GM12878 (cell line): Measurements from ENCODE around the gene ICA1. TPM values are rescaled to one million over a fixed set of nuclear protein-coding genes. Genes with fewer than 3 reads are reported as not detected.

ENCODE experiments used
- ATAC-seq: fragments of 200-7000 bp; cut with Tn5 transposase; 3 replicates; pipeline ENCODE4 v1.9.1; 2020; ENCODE audit warnings: mild to moderate bottlenecking, moderate library complexity
- BruUV-seq: library from RNA; stranded (reverse); fragments of 400-500 nt; replicated peaks from 2 replicates; lab custom pipeline; 2021; lab: Mats Ljungman, UMichigan
- CTCF ChIA-PET: fragments of 300-600 bp; sonication (Branson Sonifier 250); formaldehyde crosslinking; extraction: SDS; loops from one replicate; lab custom pipeline; 2021; ENCODE audit warnings: inconsistent platforms; lab: Yijun Ruan, JAX
- POLR2A ChIA-PET: fragments of 350-600 bp; formaldehyde crosslinking; extraction: SDS; loops from one replicate; lab custom pipeline; 2021; ENCODE audit warnings: inconsistent platforms; lab: Charles Lee
- RAD21 ChIA-PET: fragments of 300-600 bp; sonication (Branson Sonifier 250); formaldehyde crosslinking; loops from one replicate; lab custom pipeline; 2023; ENCODE audit warnings: antibody characterized with exemption; ENCODE audit not compliant: unreplicated experiment; lab: Charles Lee
- SMC1A ChIA-PET: fragments of 300-600 bp; sonication (Branson Sonifier 250); formaldehyde crosslinking; loops from one replicate; lab custom pipeline; 2023; ENCODE audit not compliant: unreplicated experiment, uncharacterized antibody; lab: Charles Lee
- DNase-seq: peaks from one replicate; pipeline ENCODE4 v3.0.0-alpha.2; 2011; ENCODE audit warnings: low read depth, low spot score
- FAIRE-seq: peaks from 3 replicates; lab custom pipeline; 2011; peaks lifted over from hg19 to GRCh38; lab: Jason Lieb, UNC
- H2AFZ ChIP-seq: 2 replicates; pipeline ENCODE4 v1.6.0; 2011; ENCODE audit warnings: low read depth, low read length, control low read depth; ENCODE audit not compliant: control insufficient read depth
- H3K27ac ChIP-seq: 2 replicates; pipeline ENCODE4 v1.5.1; 2011; ENCODE audit warnings: control low read depth; ENCODE audit not compliant: control insufficient read depth, insufficient read depth
- H3K27me3 ChIP-seq, 2 experiments: replicated peaks in 1 of 2; 2 replicates each; pipeline versions ENCODE4 v1.6.0 to v1.6.1; 2011; ENCODE audit warnings: low read length in 1 of 2; ENCODE audit not compliant: control insufficient read depth in 2 of 2, insufficient read depth in 2 of 2
- H3K36me3 ChIP-seq, 2 experiments: 2 replicates each; pipeline ENCODE4 v1.5.1; 2011; ENCODE audit warnings: low read length in 1 of 2; ENCODE audit not compliant: control insufficient read depth in 2 of 2, insufficient read depth in 2 of 2
- H3K4me1 ChIP-seq: 2 replicates; pipeline ENCODE4 v1.6.1; 2011; ENCODE audit warnings: mild to moderate bottlenecking, low read length, moderate library complexity, mixed read lengths; ENCODE audit not compliant: control insufficient read depth, insufficient read depth
- H3K4me2 ChIP-seq: 2 replicates; pipeline ENCODE4 v1.6.0; 2011; ENCODE audit warnings: control low read depth; ENCODE audit not compliant: control insufficient read depth, insufficient read depth
- H3K4me3 ChIP-seq: fragments of 200-600 bp; sonication (generic); 2 replicates; pipeline ENCODE4 v1.5.1; 2016
- H3K79me2 ChIP-seq: 2 replicates; pipeline ENCODE4 v1.6.0; 2011; ENCODE audit warnings: low read length; ENCODE audit not compliant: control insufficient read depth, insufficient read depth
- H3K9ac ChIP-seq: 2 replicates; pipeline ENCODE4 v1.8.0; 2011; ENCODE audit warnings: low read length, control low read depth, mixed read lengths; ENCODE audit not compliant: control insufficient read depth, insufficient read depth
- H3K9me3 ChIP-seq: replicated peaks from 3 replicates; pipeline ENCODE4 v1.5.1; 2011; ENCODE audit warnings: mild to moderate bottlenecking, low read length; ENCODE audit not compliant: control insufficient read depth, insufficient read depth
- H4K20me1 ChIP-seq: 2 replicates; pipeline ENCODE4 v1.6.0; 2011; ENCODE audit not compliant: control insufficient read depth, insufficient read depth
- ESRRA ChIP-seq: IDR thresholded peaks from 2 replicates; pipeline ENCODE4 v1.6.1; 2012; ENCODE audit warnings: mild to moderate bottlenecking, low read length, improper control_type of control experiment
- FOS ChIP-seq: IDR thresholded peaks from 3 replicates; pipeline ENCODE4 v1.6.1; 2011; ENCODE audit warnings: borderline replicate concordance; ENCODE audit not compliant: insufficient read length; ENCODE audit errors: extremely low read depth
- GABPA ChIP-seq: IDR thresholded peaks from 2 replicates; pipeline ENCODE4 v1.6.1; 2014; ENCODE audit warnings: antibody characterized with exemption, low read depth, mild to moderate bottlenecking, inconsistent platforms
- GATAD2B ChIP-seq: fragments of 450-650 bp; conservative IDR thresholded peaks from 2 replicates; pipeline ENCODE4 v1.6.1; 2017; ENCODE audit warnings: low read depth, mild to moderate bottlenecking, moderate library complexity
- HDGF ChIP-seq: fragments of 450-650 bp; IDR thresholded peaks from 2 replicates; pipeline ENCODE4 v1.6.1; 2016; ENCODE audit warnings: antibody characterized with exemption
- IKZF2 ChIP-seq, 2 experiments: fragments of 450-650 bp; IDR thresholded peaks; 2 replicates each; pipeline ENCODE4 v1.6.1; 2017; ENCODE audit warnings: mild to moderate bottlenecking in 2 of 2, moderate library complexity in 2 of 2
- IRF4 ChIP-seq: IDR thresholded peaks from 2 replicates; pipeline ENCODE4 v1.6.1; 2011; ENCODE audit warnings: low read depth, low read length
- NR2F1 ChIP-seq: fragments of 450-650 bp; conservative IDR thresholded peaks from 2 replicates; pipeline ENCODE4 v1.6.1; 2017; ENCODE audit warnings: mild to moderate bottlenecking
- POLR2A ChIP-seq: IDR thresholded peaks from 2 replicates; pipeline ENCODE4 v1.6.1; 2011; ENCODE audit warnings: low read depth, mild to moderate bottlenecking, low read length
- RAD51 ChIP-seq: fragments of 450-650 bp; IDR thresholded peaks from 2 replicates; pipeline ENCODE4 v1.6.1; 2016; ENCODE audit warnings: moderate library complexity, mild to moderate bottlenecking, inconsistent platforms
- STAT3 ChIP-seq: IDR thresholded peaks from 2 replicates; pipeline ENCODE4 v1.6.1; 2011; ENCODE audit warnings: low read depth, low read length, improper control_type of control experiment
- TBL1XR1 ChIP-seq: IDR thresholded peaks from 2 replicates; pipeline ENCODE4 v1.6.1; 2012; ENCODE audit warnings: low read depth, low read length, improper control_type of control experiment
- TCF7 ChIP-seq: IDR thresholded peaks from 2 replicates; pipeline ENCODE4 v1.6.1; 2014; ENCODE audit warnings: antibody characterized with exemption, borderline replicate concordance
- WRNIP1 ChIP-seq: IDR thresholded peaks from 2 replicates; pipeline ENCODE4 v1.6.1; 2011; ENCODE audit warnings: low read depth, low read length, improper control_type of control experiment, borderline replicate concordance
- ZBED1 ChIP-seq: IDR thresholded peaks from 2 replicates; pipeline ENCODE4 v1.6.1; 2016; ENCODE audit warnings: borderline replicate concordance
- ZNF217 ChIP-seq: fragments of 450-650 bp; IDR thresholded peaks from 2 replicates; pipeline ENCODE4 v1.6.1; 2017; ENCODE audit warnings: antibody characterized with exemption, mild to moderate bottlenecking
- WGBS: methylation state at CpG from one replicate; pipeline ENCODE4 v1.1.6; 2016; ENCODE audit warnings: low lambda C conversion rate; ENCODE audit not compliant: insufficient replicate concordance, insufficient coverage; ENCODE audit errors: missing lambda C conversion rate; 5-methylcytosine and 5-hydroxymethylcytosine counted together
- in situ Hi-C: fragments of 300-500 bp; cut with MboI; formaldehyde crosslinking; loops from 9 replicates; pipeline ENCODE4 v1.14.3; 2018; ENCODE audit warnings: mixed read lengths
- intact Hi-C: fragments of 100-400 bp; cut with micrococcal nuclease; formaldehyde crosslinking; loops from one replicate; pipeline ENCODE4 v1.14.2; 2022; ENCODE audit not compliant: unreplicated experiment
- polyA plus RNA-seq, 11 experiments: library from polyadenylated mRNA; depleted of rRNA in 4 of 11; unstranded in 6 of 11; stranded (reverse) in 5 of 11; fragments of >200 nt; fragmentation: Nextera tagmentation in 4 of 11; fragmentation: Illumina TruSeq in 1 of 11; extraction: Ambion mirVana in 4 of 11; extraction: Trizol in 1 of 11; gene quantifications; 1 replicate in 1 of 11; 2 replicates in 10 of 11; pipeline versions ENCODE4 v1.2.1 to v1.2.3, GENCODE V29; 2011 to 2016; ENCODE audit warnings: inconsistent platforms in 2 of 11, missing spikeins in 2 of 11, low read depth in 1 of 11
- total RNA-seq, 4 experiments: library from RNA; depleted of rRNA in 3 of 4; stranded (reverse); fragments of >200 nt in 3 of 4; fragmentation: Illumina TruSeq in 1 of 4; extraction: Trizol in 1 of 4; gene quantifications; 2 replicates each; pipeline versions ENCODE4 v1.2.1 to v1.2.3, GENCODE V29; 2013 to 2021
- TF ChIP-seq, protein P1 (sequence below): fragments of 450-650 bp; IDR thresholded peaks from 2 replicates; pipeline ENCODE4 v1.6.1; 2016; ENCODE audit warnings: mild to moderate bottlenecking, moderate library complexity, borderline replicate concordance
- TF ChIP-seq, protein P2 (sequence below): fragments of 150-350 bp; IDR thresholded peaks from 2 replicates; pipeline ENCODE4 v1.6.1; 2016; ENCODE audit warnings: low read depth, low read length

The ICA1 gene
- total and polyA plus RNA-seq, 10 of the 15 experiments (the other 5 are each of a cell fraction or from before 2014, with no cell fraction given) = 1.3 to 35.1 (median 3.3) TPM

DNA sequence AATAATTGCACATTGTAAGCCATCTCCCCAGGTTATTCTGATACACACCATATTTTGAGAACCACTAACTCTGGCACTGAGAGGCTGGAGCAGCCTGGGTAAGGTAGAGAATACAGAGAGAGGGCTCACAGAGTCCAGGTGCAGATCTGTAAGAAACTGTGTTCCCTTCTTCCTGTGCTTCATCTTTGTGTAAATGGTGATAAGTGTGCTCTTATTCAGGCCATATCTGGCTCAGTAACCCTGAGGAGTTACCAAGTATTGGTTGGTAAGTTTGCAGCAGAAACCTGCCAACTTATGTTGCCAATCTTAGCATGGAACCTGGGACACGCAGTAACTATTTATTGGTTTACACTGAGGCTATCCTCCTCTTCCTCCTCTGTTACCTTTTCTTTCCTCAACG, 16.2 kb upstream of the ICA1 start:
- H3K4me1 ChIP-seq = no peaks in the 10 kb centered on the region
- intact Hi-C loops = no loop called here
- no peak for ATAC-seq
- BruUV-seq = no TSS peak
- TF ChIP-seq TBL1XR1 = no peak
- no peak for TF ChIP-seq GABPA
- TF ChIP-seq POLR2A = no peak
- TF ChIP-seq ZNF217 = no peak
- TF ChIP-seq, protein P1, sequence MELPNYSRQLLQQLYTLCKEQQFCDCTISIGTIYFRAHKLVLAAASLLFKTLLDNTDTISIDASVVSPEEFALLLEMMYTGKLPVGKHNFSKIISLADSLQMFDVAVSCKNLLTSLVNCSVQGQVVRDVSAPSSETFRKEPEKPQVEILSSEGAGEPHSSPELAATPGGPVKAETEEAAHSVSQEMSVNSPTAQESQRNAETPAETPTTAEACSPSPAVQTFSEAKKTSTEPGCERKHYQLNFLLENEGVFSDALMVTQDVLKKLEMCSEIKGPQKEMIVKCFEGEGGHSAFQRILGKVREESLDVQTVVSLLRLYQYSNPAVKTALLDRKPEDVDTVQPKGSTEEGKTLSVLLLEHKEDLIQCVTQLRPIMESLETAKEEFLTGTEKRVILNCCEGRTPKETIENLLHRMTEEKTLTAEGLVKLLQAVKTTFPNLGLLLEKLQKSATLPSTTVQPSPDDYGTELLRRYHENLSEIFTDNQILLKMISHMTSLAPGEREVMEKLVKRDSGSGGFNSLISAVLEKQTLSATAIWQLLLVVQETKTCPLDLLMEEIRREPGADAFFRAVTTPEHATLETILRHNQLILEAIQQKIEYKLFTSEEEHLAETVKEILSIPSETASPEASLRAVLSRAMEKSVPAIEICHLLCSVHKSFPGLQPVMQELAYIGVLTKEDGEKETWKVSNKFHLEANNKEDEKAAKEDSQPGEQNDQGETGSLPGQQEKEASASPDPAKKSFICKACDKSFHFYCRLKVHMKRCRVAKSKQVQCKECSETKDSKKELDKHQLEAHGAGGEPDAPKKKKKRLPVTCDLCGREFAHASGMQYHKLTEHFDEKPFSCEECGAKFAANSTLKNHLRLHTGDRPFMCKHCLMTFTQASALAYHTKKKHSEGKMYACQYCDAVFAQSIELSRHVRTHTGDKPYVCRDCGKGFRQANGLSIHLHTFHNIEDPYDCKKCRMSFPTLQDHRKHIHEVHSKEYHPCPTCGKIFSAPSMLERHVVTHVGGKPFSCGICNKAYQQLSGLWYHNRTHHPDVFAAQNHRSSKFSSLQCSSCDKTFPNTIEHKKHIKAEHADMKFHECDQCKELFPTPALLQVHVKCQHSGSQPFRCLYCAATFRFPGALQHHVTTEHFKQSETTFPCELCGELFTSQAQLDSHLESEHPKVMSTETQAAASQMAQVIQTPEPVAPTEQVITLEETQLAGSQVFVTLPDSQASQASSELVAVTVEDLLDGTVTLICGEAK = no peak
- TF ChIP-seq WRNIP1 = no peak
- TF ChIP-seq IRF4 = no peak
- TF ChIP-seq GATAD2B = no peak
- TF ChIP-seq, protein P2, sequence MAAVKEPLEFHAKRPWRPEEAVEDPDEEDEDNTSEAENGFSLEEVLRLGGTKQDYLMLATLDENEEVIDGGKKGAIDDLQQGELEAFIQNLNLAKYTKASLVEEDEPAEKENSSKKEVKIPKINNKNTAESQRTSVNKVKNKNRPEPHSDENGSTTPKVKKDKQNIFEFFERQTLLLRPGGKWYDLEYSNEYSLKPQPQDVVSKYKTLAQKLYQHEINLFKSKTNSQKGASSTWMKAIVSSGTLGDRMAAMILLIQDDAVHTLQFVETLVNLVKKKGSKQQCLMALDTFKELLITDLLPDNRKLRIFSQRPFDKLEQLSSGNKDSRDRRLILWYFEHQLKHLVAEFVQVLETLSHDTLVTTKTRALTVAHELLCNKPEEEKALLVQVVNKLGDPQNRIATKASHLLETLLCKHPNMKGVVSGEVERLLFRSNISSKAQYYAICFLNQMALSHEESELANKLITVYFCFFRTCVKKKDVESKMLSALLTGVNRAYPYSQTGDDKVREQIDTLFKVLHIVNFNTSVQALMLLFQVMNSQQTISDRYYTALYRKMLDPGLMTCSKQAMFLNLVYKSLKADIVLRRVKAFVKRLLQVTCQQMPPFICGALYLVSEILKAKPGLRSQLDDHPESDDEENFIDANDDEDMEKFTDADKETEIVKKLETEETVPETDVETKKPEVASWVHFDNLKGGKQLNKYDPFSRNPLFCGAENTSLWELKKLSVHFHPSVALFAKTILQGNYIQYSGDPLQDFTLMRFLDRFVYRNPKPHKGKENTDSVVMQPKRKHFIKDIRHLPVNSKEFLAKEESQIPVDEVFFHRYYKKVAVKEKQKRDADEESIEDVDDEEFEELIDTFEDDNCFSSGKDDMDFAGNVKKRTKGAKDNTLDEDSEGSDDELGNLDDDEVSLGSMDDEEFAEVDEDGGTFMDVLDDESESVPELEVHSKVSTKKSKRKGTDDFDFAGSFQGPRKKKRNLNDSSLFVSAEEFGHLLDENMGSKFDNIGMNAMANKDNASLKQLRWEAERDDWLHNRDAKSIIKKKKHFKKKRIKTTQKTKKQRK = no peak
- no peak for TF ChIP-seq HDGF
- no peak for TF ChIP-seq TCF7
- no peak for TF ChIP-seq RAD51
- TF ChIP-seq ZBED1 = no peak
- TF ChIP-seq ESRRA = no peak
- TF ChIP-seq FOS = no peak
- no peak for TF ChIP-seq NR2F1
- no peak for TF ChIP-seq STAT3
- no peak for TF ChIP-seq IKZF2 (IDR thresholded peaks at IDR 0.05)
- TF ChIP-seq, all 136 proteins: peak for 0
- Histone ChIP-seq H4K20me1 (no peaks in the 10 kb centered on the region), H3K27ac (no peak overlapping the region), H3K9ac (no peak overlapping the region), H3K27me3 (peaks cover 0 to 1% of the 10 kb centered on the region in 2 experiments; a peak in 2 of 4 replicates), H3K36me3 (no peaks in the 10 kb centered on the region), H3K4me3 (no peak overlapping the region), H3K79me2 (no peaks in the 10 kb centered on the region), H2AFZ (no peak overlapping the region), H3K9me3 (no peaks in the 10 kb centered on the region), H3K4me2 (no peak overlapping the region)
- ChIA-PET SMC1A (interaction anchor here (0.5 to 1.8 kb wide), 2 partner anchors 18 to 34 kb away, joined by 3 to 9 read pairs; no protein-coding TSS in a partner anchor), POLR2A (no interaction called here), RAD21 (no interaction called here), CTCF (interaction anchor here (2.0 to 2.1 kb wide), 2 partner anchors 10 to 18 kb away, joined by 4 to 9 read pairs; no protein-coding TSS in a partner anchor)
- 29% methylated on average over 2 of the region's 2 CpGs for WGBS
- in situ Hi-C loops = no loop called here
- no peak for FAIRE-seq
- no peak for DNase-seq
